ENCODE measurements around the gene SLC18A3.

SLC18A3 gene

DNA sequence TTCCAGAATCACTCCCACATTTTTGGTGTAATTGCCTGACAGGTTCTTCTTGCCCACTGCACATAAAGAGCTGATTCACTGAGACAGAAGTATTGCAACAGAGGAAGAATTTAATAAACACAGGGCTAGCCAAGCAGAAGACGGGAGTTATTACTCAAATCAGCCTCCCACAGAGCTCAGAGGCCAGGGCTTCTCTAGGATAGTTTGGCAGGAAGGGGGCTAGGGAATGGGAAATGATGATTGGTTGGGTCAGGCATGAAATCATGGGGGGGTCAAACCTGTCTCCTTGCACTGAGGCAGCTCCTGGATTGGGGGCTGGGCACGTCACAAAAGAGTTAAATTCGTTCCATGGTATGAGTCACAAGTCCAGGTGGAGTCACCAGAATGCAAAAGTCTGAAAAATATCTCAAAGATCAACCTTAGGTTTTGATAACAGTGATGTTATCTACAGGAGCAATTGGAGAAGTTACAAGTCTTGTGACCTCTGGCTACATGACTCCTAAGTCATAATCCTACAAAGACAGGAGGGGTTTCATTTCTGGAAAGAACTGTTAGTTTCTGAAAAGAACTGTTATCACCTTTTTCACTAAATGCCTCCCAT is 41.0 kb upstream of the SLC18A3 start:
- no peak for TF ChIP-seq EZH2phosphoT487 (IDR thresholded peaks at IDR 0.05; ENCODE audit: borderline replicate concordance, low read length)
- TF ChIP-seq CTCF (IDR thresholded peaks at IDR 0.05; ENCODE audit: low read depth, low read length, poor library complexity, severe bottlenecking), result no peak
- no peaks in the 10 kb centered on the region for H3F3A ChIP-seq (ENCODE audit: control insufficient read depth, insufficient read depth)
- H3K4me3 ChIP-seq (ENCODE audit: low read length), result no peak overlapping the region
- H3K79me2 ChIP-seq (ENCODE audit: control insufficient read depth, low read length), result no peaks in the 10 kb centered on the region
- H3K4me2 ChIP-seq (ENCODE audit: low read length), result no peak overlapping the region
- no peaks in the 10 kb centered on the region for H3K36me3 ChIP-seq (ENCODE audit: control insufficient read depth, low read length)
- H3K4me1 ChIP-seq (ENCODE audit: control insufficient read depth, low read length), result no peaks in the 10 kb centered on the region
- H3K9me3 ChIP-seq (ENCODE audit: control insufficient read depth, insufficient read depth, low read length), result peaks cover 8% of the 10 kb centered on the region; the same call in 1 of the 2 replicates
- no peaks in the 10 kb centered on the region for H3K9me2 ChIP-seq (replicated peaks; ENCODE audit: control insufficient read depth, low read length)
- no peaks in the 10 kb centered on the region for H4K20me1 ChIP-seq (ENCODE audit: control insufficient read depth, insufficient read depth, low read depth, low read length)
- peaks cover 2% of the 10 kb centered on the region; the same call in 1 of the 2 replicates for H3K27me3 ChIP-seq (ENCODE audit: control insufficient read depth, low read length)
- H3K27ac ChIP-seq (ENCODE audit: low read depth, low read length), result no peak overlapping the region

DNA sequence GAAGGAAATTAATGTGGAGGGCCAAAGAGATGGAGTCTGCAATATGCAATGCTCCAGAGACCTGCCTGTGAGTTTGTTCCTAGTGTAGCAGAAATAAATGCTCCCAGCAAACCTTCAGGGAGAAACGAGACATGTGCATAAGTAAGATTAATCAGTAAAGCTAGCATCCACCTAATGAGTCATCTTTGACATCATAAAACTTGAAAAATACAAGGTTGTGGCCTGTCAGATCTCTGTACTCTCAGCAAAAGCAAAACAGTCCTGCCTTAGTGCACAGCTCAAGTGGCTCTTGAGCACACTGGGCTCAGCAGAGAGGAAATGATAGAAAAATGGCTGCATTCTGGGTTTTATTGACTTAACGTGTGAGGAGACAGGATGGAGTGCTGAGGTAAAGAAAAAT is 38.7 kb upstream of the SLC18A3 start:
- Histone ChIP-seq H3K4me3 (ENCODE audit: low read length) (no peak overlapping the region), H3K27ac (ENCODE audit: low read depth, low read length) (no peak overlapping the region), H3K36me3 (ENCODE audit: control insufficient read depth, low read length) (no peaks in the 10 kb centered on the region), H3F3A (ENCODE audit: control insufficient read depth, insufficient read depth) (no peaks in the 10 kb centered on the region), H3K9me3 (ENCODE audit: control insufficient read depth, insufficient read depth, low read length) (peaks cover 8% of the 10 kb centered on the region; the same call in 1 of the 2 replicates), H3K79me2 (ENCODE audit: control insufficient read depth, low read length) (no peaks in the 10 kb centered on the region), H4K20me1 (ENCODE audit: control insufficient read depth, insufficient read depth, low read depth, low read length) (no peaks in the 10 kb centered on the region), H3K9me2 (replicated peaks; ENCODE audit: control insufficient read depth, low read length) (no peaks in the 10 kb centered on the region), H3K4me2 (ENCODE audit: low read length) (no peak overlapping the region), H3K4me1 (ENCODE audit: control insufficient read depth, low read length) (no peaks in the 10 kb centered on the region), H3K27me3 (ENCODE audit: control insufficient read depth, low read length) (peaks cover 2% of the 10 kb centered on the region; the same call in 1 of the 2 replicates)
- no peak for TF ChIP-seq EZH2phosphoT487 (IDR thresholded peaks at IDR 0.05; ENCODE audit: borderline replicate concordance, low read length)
- TF ChIP-seq CTCF (IDR thresholded peaks at IDR 0.05; ENCODE audit: low read depth, low read length, poor library complexity, severe bottlenecking), result no peak

- Histone ChIP-seq H3K9me3 (ENCODE audit: control insufficient read depth, insufficient read depth, low read length) (0 out of 2 replicates have a peak, but pooled peaks cover 5% of the 10 kb centered on the region), H3K27me3 (ENCODE audit: control insufficient read depth, low read length) (peaks cover 2% of the 10 kb centered on the region; the same call in 1 of the 2 replicates), H4K20me1 (ENCODE audit: control insufficient read depth, insufficient read depth, low read depth, low read length) (no peaks in the 10 kb centered on the region), H3K27ac (ENCODE audit: low read depth, low read length) (no peak overlapping the region), H3K36me3 (ENCODE audit: control insufficient read depth, low read length) (no peaks in the 10 kb centered on the region), H3K4me3 (ENCODE audit: low read length) (no peak overlapping the region), H3K9me2 (replicated peaks; ENCODE audit: control insufficient read depth, low read length) (no peaks in the 10 kb centered on the region), H3K79me2 (ENCODE audit: control insufficient read depth, low read length) (no peaks in the 10 kb centered on the region), H3K4me2 (ENCODE audit: low read length) (no peak overlapping the region), H3K4me1 (ENCODE audit: control insufficient read depth, low read length) (no peaks in the 10 kb centered on the region), H3F3A (ENCODE audit: control insufficient read depth, insufficient read depth) (no peaks in the 10 kb centered on the region)
- TF ChIP-seq CTCF (IDR thresholded peaks at IDR 0.05; ENCODE audit: low read depth, low read length, poor library complexity, severe bottlenecking), result no peak
- TF ChIP-seq EZH2phosphoT487 (IDR thresholded peaks at IDR 0.05; ENCODE audit: borderline replicate concordance, low read length), result no peak
Measured at GRCh38 chr10:49572594-49573114, 37.5 kb upstream of the SLC18A3 start.

Measured in DOHH2 (cell line).